COLO829 (cell line): ENCODE results near the gene MALT1.
"Not testable (repeated sequence)": the region's sequence is repeated elsewhere in the genome, so short reads cannot be mapped to it uniquely, and the experiment has no call there.

Experiments used
- DNase-seq: peaks from one replicate; pipeline ENCODE4 v3.0.0; 2012; ENCODE audit warnings: low spot score

Gene MALT1

GRCh38 chr18:58772161-58772560 is 100.9 kb downstream of the MALT1 start:
- no peak for DNase-seq

GRCh38 chr18:58776084-58776483 is 104.8 kb downstream of the MALT1 start:
- no peak for DNase-seq

GRCh38 chr18:58776541-58776940 is 105.3 kb downstream of the MALT1 start:
- DNase-seq, result not testable (repeated sequence)

- no peak for DNase-seq
Observed at GRCh38 chr18:58777471-58777870, 106.2 kb downstream of the MALT1 start.

- DNase-seq, result no peak
Observed at GRCh38 chr18:58779529-58779928, 108.3 kb downstream of the MALT1 start.

- no peak for DNase-seq
Observed at GRCh38 chr18:58780045-58780444, 108.8 kb downstream of the MALT1 start.

- DNase-seq, result peak; percentile 82
Observed at GRCh38 chr18:58781627-58782194, 110.4 kb downstream of the MALT1 start.

- no peak for DNase-seq
Observed at GRCh38 chr18:58784601-58785137, 113.4 kb downstream of the MALT1 start.

GRCh38 chr18:58785171-58785805 is 114.0 kb downstream of the MALT1 start:
- DNase-seq, result no peak

- no peak for DNase-seq
Observed at GRCh38 chr18:58785870-58786269, 114.6 kb downstream of the MALT1 start.

GRCh38 chr18:58787536-58788149 is 116.4 kb downstream of the MALT1 start:
- no peak for DNase-seq

GRCh38 chr18:58788470-58788869 is 117.2 kb downstream of the MALT1 start:
- no peak for DNase-seq

- peak; percentile 90 for DNase-seq
Observed at GRCh38 chr18:58788971-58789875, 118.0 kb downstream of the MALT1 start.

GRCh38 chr18:58789876-58790240 is 118.6 kb downstream of the MALT1 start:
- no peak for DNase-seq

- DNase-seq, result no peak
Observed at GRCh38 chr18:58792086-58792485, 120.8 kb downstream of the MALT1 start.

- DNase-seq, result no peak
Observed at GRCh38 chr18:58793361-58793760, 122.1 kb downstream of the MALT1 start.

GRCh38 chr18:58796220-58796619 is 125.0 kb downstream of the MALT1 start:
- no peak for DNase-seq

GRCh38 chr18:58800582-58800981 is 129.3 kb downstream of the MALT1 start:
- DNase-seq, result no peak

GRCh38 chr18:58802959-58803358 is 131.7 kb downstream of the MALT1 start:
- no peak for DNase-seq

- DNase-seq, result no peak
Observed at GRCh38 chr18:58803978-58804377, 132.7 kb downstream of the MALT1 start.
